Panc1 (cell line): ENCODE results near the gene EIF4G3.

Experiments
- CTCF ChIP-seq: fragments of 450-650 bp; IDR thresholded peaks from 2 replicates; pipeline ENCODE4 v1.5.1; 2017; ENCODE audit warnings: mild to moderate bottlenecking
- POLR2AphosphoS5 ChIP-seq: IDR thresholded peaks from 2 replicates; pipeline ENCODE4 v1.6.1; 2012; ENCODE audit warnings: mild to moderate bottlenecking, low read depth, low read length, moderate library complexity
- REST ChIP-seq, 2 experiments: IDR thresholded peaks; 2 replicates each; pipeline ENCODE4 v1.6.1; 2011 to 2012; ENCODE audit warnings: low read depth in 2 of 2, control low read depth in 1 of 2, low read length in 1 of 2, mild to moderate bottlenecking in 1 of 2, moderate library complexity in 1 of 2; ENCODE audit not compliant: insufficient read depth in 1 of 2
- SIN3A ChIP-seq: IDR thresholded peaks from 2 replicates; pipeline ENCODE4 v1.6.1; 2012; ENCODE audit warnings: low read depth, mild to moderate bottlenecking, low read length, moderate library complexity, borderline replicate concordance; ENCODE audit not compliant: insufficient read depth
- TCF7L2 ChIP-seq: IDR thresholded peaks from 2 replicates; pipeline ENCODE4 v1.6.1; 2011; ENCODE audit warnings: mild to moderate bottlenecking, low read depth, low read length, inconsistent platforms

- TF ChIP-seq CTCF: no peak
- TF ChIP-seq POLR2AphosphoS5: no peak
- TF ChIP-seq REST (IDR thresholded peaks at IDR 0.05; ENCODE audit: insufficient read depth in 1 of 2, low read depth in 2 of 2, low read length in 1 of 2): no peak
- TF ChIP-seq SIN3A: no peak
- TF ChIP-seq TCF7L2: no peak
These were observed 44.1 kb upstream of the EIF4G3 start for GRCh38 chr1:21220815-21221214.
